ENCODE results near the gene EYA4. TPM values are rescaled to one million over a fixed set of nuclear protein-coding genes. Genes with fewer than 3 reads are reported as not detected.

EYA4 gene
- total RNA-seq, 1 donor from 2014 or later, result 8.1 TPM

DNA sequence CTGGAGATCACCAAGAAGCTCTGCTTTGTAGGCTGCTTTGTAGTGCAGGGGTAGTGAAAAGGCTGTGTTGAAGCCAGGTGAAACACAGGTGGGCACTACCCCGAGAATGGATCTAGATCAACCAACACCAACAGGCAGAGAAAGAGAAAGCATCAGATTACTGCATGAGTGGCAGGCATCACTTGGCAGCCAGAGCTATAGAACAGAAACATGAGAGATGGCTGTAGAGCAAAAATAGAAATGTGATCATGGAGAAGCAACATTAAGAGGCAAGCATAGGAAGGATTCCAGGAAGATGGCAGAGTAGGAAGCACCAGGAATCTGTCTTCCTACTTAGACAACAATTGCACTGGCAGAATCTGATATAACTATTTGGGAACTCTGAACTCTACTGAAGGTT is 336.7 kb downstream of the EYA4 start:
- Mint-ChIP-seq H3K9me3 (ENCODE audit: unreplicated experiment) (no peaks in the 10 kb centered on the region), H3K4me1 (ENCODE audit: unreplicated experiment) (no peaks in the 10 kb centered on the region), H3K27me3 (ENCODE audit: unreplicated experiment) (no peaks in the 10 kb centered on the region), H3K4me3 (ENCODE audit: unreplicated experiment) (no peak overlapping the region), H3K27ac (ENCODE audit: unreplicated experiment) (no peak overlapping the region), H3K36me3 (ENCODE audit: low read depth, unreplicated experiment) (no peaks in the 10 kb centered on the region)
- DNase-seq (ENCODE audit: low spot score), result no peak
- TF ChIP-seq, protein P1, sequence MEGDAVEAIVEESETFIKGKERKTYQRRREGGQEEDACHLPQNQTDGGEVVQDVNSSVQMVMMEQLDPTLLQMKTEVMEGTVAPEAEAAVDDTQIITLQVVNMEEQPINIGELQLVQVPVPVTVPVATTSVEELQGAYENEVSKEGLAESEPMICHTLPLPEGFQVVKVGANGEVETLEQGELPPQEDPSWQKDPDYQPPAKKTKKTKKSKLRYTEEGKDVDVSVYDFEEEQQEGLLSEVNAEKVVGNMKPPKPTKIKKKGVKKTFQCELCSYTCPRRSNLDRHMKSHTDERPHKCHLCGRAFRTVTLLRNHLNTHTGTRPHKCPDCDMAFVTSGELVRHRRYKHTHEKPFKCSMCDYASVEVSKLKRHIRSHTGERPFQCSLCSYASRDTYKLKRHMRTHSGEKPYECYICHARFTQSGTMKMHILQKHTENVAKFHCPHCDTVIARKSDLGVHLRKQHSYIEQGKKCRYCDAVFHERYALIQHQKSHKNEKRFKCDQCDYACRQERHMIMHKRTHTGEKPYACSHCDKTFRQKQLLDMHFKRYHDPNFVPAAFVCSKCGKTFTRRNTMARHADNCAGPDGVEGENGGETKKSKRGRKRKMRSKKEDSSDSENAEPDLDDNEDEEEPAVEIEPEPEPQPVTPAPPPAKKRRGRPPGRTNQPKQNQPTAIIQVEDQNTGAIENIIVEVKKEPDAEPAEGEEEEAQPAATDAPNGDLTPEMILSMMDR (IDR thresholded peaks at IDR 0.05; ENCODE audit: unreplicated experiment), result no peak

Measured in endothelial cell (in vitro differentiated cells).